Measurements from ENCODE around the gene PIGZ. TPM values are rescaled to one million over a fixed set of nuclear protein-coding genes. Genes with fewer than 3 reads are reported as not detected.

PIGZ gene
- total RNA-seq, 1 experiment from 2014 or later = 1.4 TPM

DNA sequence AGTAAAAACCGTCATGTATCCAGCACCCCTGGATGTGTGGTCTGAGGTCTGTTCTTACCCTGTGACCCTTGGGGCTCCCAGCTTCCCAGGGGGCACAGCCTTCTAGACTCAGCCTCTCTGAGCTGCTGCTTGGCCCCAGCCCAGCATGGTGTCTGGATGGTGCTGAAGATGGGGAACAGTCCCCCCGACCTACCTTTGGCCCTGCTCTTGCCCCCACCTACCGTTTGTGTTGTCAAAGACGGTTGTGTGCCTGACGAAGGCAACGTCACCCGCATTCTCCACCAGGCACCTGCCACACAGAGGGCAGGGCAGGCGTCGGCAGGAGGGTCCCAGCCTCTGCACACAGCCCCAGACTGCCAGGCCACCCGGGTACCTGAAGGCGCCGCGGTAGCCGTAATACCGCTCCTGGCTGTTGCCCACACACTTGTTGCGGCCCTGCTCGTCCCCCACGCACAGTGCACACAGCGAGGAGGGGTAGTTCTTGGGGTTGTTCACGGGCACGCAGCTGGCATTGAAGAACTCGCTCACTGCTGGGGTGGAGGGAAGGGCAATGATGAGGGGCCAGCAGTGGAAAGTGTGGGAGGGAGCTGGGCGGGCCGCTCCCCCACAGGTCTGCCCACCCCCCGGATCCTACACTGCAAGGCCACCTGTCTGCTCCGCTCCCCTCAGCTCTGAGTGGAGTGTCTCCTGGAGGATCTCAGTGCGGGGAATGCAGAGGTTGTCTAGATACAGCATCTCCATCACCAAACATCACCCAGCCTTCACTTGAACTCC is 40.0 kb upstream of the PIGZ start:
- BruUV-seq (replicated peaks) = no TSS peak
- Histone ChIP-seq H3K36me3 (ENCODE audit: control insufficient read depth in 1 of 2, insufficient read depth in 2 of 2, low read length in 2 of 2) (no peaks in the 10 kb centered on the region), H4K20me1 (ENCODE audit: insufficient read depth) (no peaks in the 10 kb centered on the region), H3K4me1 (ENCODE audit: control insufficient read depth in 1 of 2, insufficient read depth in 2 of 2, low read length in 2 of 2) (peaks cover 13 to 30% of the 10 kb centered on the region in 2 experiments; a peak in 3 of 4 replicates), H3K9me3 (ENCODE audit: control insufficient read depth in 1 of 2, insufficient read depth in 1 of 2, low read depth in 1 of 2, low read length in 2 of 2) (no peaks in the 10 kb centered on the region), H3K27ac (ENCODE audit: low read depth, low read length) (no peak overlapping the region), H3K9ac (ENCODE audit: low read length) (no peak overlapping the region), H3K9me2 (ENCODE audit: insufficient read depth) (no peaks in the 10 kb centered on the region), H3K27me3 (ENCODE audit: insufficient read depth, low read length) (no peaks in the 10 kb centered on the region), H3K4me3 (replicated peaks in 1 of 2; ENCODE audit: low read depth in 1 of 2, low read length in 2 of 2) (no peak overlapping the region), H2AFZ (ENCODE audit: low read depth, low read length, poor library complexity, severe bottlenecking) (no peak overlapping the region), H3K79me2 (ENCODE audit: insufficient read depth, low read length) (no peaks in the 10 kb centered on the region), H3K4me2 (ENCODE audit: low read length) (no peak overlapping the region)
- ChIA-PET POLR2A (no interaction called here), CTCF (no interaction called here), RAD21 (ENCODE audit: low non-redundant PET in 1 of 2, low total read pairs in 2 of 2, uncharacterized antibody in 2 of 2, unreplicated experiment in 2 of 2) (no interaction called here)
- no peak for DNase-seq (ENCODE audit: low read depth, low spot score)
- no peak for ATAC-seq
- intact Hi-C loops (cut with micrococcal nuclease) = no loop called here
- no peak for TF ChIP-seq JUND (IDR thresholded peaks at IDR 0.05)
- no peak for TF ChIP-seq SIN3A (IDR thresholded peaks at IDR 0.05; ENCODE audit: low read depth)
- no peak for TF ChIP-seq ZNF274 (IDR thresholded peaks at IDR 0.05; ENCODE audit: low read depth, low read length)
- TF ChIP-seq, protein P1, sequence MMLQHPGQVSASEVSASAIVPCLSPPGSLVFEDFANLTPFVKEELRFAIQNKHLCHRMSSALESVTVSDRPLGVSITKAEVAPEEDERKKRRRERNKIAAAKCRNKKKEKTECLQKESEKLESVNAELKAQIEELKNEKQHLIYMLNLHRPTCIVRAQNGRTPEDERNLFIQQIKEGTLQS (IDR thresholded peaks at IDR 0.05) = no peak
- no peak for TF ChIP-seq POLR2AphosphoS5 (IDR thresholded peaks at IDR 0.05; ENCODE audit: low read depth, low read length)
- no peak for TF ChIP-seq TCF7L2 (IDR thresholded peaks at IDR 0.05; ENCODE audit: borderline replicate concordance, extremely low read depth, insufficient read depth, insufficient read length)
- TF ChIP-seq, protein P2, sequence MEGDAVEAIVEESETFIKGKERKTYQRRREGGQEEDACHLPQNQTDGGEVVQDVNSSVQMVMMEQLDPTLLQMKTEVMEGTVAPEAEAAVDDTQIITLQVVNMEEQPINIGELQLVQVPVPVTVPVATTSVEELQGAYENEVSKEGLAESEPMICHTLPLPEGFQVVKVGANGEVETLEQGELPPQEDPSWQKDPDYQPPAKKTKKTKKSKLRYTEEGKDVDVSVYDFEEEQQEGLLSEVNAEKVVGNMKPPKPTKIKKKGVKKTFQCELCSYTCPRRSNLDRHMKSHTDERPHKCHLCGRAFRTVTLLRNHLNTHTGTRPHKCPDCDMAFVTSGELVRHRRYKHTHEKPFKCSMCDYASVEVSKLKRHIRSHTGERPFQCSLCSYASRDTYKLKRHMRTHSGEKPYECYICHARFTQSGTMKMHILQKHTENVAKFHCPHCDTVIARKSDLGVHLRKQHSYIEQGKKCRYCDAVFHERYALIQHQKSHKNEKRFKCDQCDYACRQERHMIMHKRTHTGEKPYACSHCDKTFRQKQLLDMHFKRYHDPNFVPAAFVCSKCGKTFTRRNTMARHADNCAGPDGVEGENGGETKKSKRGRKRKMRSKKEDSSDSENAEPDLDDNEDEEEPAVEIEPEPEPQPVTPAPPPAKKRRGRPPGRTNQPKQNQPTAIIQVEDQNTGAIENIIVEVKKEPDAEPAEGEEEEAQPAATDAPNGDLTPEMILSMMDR (IDR thresholded peaks at IDR 0.05 in 2 of 3, conservative IDR thresholded peaks at IDR 0.05 in 1 of 3; ENCODE audit: borderline replicate concordance in 1 of 3, insufficient read depth in 1 of 3, low read depth in 2 of 3, low read length in 2 of 3) = no peak
- TF ChIP-seq, protein P3, sequence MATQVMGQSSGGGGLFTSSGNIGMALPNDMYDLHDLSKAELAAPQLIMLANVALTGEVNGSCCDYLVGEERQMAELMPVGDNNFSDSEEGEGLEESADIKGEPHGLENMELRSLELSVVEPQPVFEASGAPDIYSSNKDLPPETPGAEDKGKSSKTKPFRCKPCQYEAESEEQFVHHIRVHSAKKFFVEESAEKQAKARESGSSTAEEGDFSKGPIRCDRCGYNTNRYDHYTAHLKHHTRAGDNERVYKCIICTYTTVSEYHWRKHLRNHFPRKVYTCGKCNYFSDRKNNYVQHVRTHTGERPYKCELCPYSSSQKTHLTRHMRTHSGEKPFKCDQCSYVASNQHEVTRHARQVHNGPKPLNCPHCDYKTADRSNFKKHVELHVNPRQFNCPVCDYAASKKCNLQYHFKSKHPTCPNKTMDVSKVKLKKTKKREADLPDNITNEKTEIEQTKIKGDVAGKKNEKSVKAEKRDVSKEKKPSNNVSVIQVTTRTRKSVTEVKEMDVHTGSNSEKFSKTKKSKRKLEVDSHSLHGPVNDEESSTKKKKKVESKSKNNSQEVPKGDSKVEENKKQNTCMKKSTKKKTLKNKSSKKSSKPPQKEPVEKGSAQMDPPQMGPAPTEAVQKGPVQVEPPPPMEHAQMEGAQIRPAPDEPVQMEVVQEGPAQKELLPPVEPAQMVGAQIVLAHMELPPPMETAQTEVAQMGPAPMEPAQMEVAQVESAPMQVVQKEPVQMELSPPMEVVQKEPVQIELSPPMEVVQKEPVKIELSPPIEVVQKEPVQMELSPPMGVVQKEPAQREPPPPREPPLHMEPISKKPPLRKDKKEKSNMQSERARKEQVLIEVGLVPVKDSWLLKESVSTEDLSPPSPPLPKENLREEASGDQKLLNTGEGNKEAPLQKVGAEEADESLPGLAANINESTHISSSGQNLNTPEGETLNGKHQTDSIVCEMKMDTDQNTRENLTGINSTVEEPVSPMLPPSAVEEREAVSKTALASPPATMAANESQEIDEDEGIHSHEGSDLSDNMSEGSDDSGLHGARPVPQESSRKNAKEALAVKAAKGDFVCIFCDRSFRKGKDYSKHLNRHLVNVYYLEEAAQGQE (IDR thresholded peaks at IDR 0.05; ENCODE audit: low read depth) = no peak
- TF ChIP-seq ELF1 (IDR thresholded peaks at IDR 0.05; ENCODE audit: borderline replicate concordance, low read depth) = no peak
- TF ChIP-seq, protein P4, sequence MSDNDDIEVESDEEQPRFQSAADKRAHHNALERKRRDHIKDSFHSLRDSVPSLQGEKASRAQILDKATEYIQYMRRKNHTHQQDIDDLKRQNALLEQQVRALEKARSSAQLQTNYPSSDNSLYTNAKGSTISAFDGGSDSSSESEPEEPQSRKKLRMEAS (IDR thresholded peaks at IDR 0.05) = no peak
- TF ChIP-seq EZH2phosphoT487 (IDR thresholded peaks at IDR 0.05; ENCODE audit: borderline replicate concordance) = no peak
- no peak for TF ChIP-seq CBX3 (IDR thresholded peaks at IDR 0.05; ENCODE audit: low read depth)
- TF ChIP-seq SP1 (IDR thresholded peaks at IDR 0.05; ENCODE audit: low read depth) = no peak
- TF ChIP-seq CEBPB (IDR thresholded peaks at IDR 0.05; ENCODE audit: low read depth) = no peak
- TF ChIP-seq YY1 (IDR thresholded peaks at IDR 0.05; ENCODE audit: extremely low read depth, insufficient replicate concordance, low read depth, low read length) = no peak
- TF ChIP-seq, protein P5, sequence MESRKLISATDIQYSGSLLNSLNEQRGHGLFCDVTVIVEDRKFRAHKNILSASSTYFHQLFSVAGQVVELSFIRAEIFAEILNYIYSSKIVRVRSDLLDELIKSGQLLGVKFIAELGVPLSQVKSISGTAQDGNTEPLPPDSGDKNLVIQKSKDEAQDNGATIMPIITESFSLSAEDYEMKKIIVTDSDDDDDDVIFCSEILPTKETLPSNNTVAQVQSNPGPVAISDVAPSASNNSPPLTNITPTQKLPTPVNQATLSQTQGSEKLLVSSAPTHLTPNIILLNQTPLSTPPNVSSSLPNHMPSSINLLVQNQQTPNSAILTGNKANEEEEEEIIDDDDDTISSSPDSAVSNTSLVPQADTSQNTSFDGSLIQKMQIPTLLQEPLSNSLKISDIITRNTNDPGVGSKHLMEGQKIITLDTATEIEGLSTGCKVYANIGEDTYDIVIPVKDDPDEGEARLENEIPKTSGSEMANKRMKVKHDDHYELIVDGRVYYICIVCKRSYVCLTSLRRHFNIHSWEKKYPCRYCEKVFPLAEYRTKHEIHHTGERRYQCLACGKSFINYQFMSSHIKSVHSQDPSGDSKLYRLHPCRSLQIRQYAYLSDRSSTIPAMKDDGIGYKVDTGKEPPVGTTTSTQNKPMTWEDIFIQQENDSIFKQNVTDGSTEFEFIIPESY (IDR thresholded peaks at IDR 0.05; ENCODE audit: extremely low read depth, insufficient replicate concordance, low read length) = no peak
- no peak for TF ChIP-seq RAD21 (IDR thresholded peaks at IDR 0.05; ENCODE audit: low read depth)

Data from HCT116 (cell line).